Colonic mucosa (tissue), 4 donors: ENCODE data around the gene DCAF10. TPM values are rescaled to one million over a fixed set of nuclear protein-coding genes. Genes with fewer than 3 reads are reported as not detected.

Experiments
- DNase-seq: peaks from one replicate; pipeline ENCODE4 v3.0.0-alpha.2; 2020
- H3K27ac ChIP-seq: fragments of 200-600 bp; one replicate; pipeline ENCODE4 v1.8.0; 2021
- H3K27me3 ChIP-seq: fragments of 200-600 bp; one replicate; pipeline ENCODE4 v1.8.0; 2021
- H3K36me3 ChIP-seq: fragments of 200-600 bp; one replicate; pipeline ENCODE4 v1.8.0; 2021
- H3K4me1 ChIP-seq: fragments of 200-600 bp; one replicate; pipeline ENCODE4 v1.8.0; 2021; ENCODE audit warnings: mild to moderate bottlenecking
- H3K4me3 ChIP-seq: fragments of 200-600 bp; one replicate; pipeline ENCODE4 v1.8.0; 2021
- H3K9ac ChIP-seq, 2 donors: one replicate each; pipeline ENCODE4 v1.7.0; 2013; ENCODE audit warnings: control low read depth in 2 of 2, low read depth in 2 of 2, low read length in 2 of 2
- H3K9me3 ChIP-seq: fragments of 200-600 bp; one replicate; pipeline ENCODE4 v1.8.0; 2021
- intact Hi-C: fragments of 100-400 bp; cut with DNase I; formaldehyde crosslinking; loops from one replicate; pipeline ENCODE4 v1.14.1; 2022
- total RNA-seq, 2 donors: library from RNA; stranded (reverse); fragmentation: NEBNext Ultra II Directional in 1 of 2; extraction: Animal tissue kit (Norgen Biotek cat#: 25700) in 1 of 2; gene quantifications; one replicate each; pipeline ENCODE4 v1.2.1, GENCODE V29; 2021
- TF ChIP-seq, protein P1 (sequence below): fragments of 200-600 bp; IDR thresholded peaks from one replicate; pipeline ENCODE4 v1.8.0; 2022; ENCODE audit warnings: antibody characterized with exemption, mild to moderate bottlenecking
- donor health status: healthy.
- donor health status: DM: no; HTN: no; CAD: no.
- donor health status: DM: no; HTN: no; CAD: no.

The DCAF10 gene
- total RNA-seq, 2 donors from 2014 or later: 25.4 to 32.7 TPM

GRCh38 chr9:37769995-37770394 is 30.6 kb upstream of the DCAF10 start:
- no peaks in the 10 kb centered on the region for H3K27me3 ChIP-seq
- H3K4me1 ChIP-seq: no peaks in the 10 kb centered on the region
- no peak overlapping the region for H3K27ac ChIP-seq
- H3K4me3 ChIP-seq: no peak overlapping the region
- H3K9ac ChIP-seq: no peak overlapping the region
- intact Hi-C loops: no loop called here
- no peak for DNase-seq
- TF ChIP-seq, protein P1, sequence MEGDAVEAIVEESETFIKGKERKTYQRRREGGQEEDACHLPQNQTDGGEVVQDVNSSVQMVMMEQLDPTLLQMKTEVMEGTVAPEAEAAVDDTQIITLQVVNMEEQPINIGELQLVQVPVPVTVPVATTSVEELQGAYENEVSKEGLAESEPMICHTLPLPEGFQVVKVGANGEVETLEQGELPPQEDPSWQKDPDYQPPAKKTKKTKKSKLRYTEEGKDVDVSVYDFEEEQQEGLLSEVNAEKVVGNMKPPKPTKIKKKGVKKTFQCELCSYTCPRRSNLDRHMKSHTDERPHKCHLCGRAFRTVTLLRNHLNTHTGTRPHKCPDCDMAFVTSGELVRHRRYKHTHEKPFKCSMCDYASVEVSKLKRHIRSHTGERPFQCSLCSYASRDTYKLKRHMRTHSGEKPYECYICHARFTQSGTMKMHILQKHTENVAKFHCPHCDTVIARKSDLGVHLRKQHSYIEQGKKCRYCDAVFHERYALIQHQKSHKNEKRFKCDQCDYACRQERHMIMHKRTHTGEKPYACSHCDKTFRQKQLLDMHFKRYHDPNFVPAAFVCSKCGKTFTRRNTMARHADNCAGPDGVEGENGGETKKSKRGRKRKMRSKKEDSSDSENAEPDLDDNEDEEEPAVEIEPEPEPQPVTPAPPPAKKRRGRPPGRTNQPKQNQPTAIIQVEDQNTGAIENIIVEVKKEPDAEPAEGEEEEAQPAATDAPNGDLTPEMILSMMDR: no peak
- no peaks in the 10 kb centered on the region for H3K36me3 ChIP-seq
- H3K9me3 ChIP-seq: no peaks in the 10 kb centered on the region

DNA sequence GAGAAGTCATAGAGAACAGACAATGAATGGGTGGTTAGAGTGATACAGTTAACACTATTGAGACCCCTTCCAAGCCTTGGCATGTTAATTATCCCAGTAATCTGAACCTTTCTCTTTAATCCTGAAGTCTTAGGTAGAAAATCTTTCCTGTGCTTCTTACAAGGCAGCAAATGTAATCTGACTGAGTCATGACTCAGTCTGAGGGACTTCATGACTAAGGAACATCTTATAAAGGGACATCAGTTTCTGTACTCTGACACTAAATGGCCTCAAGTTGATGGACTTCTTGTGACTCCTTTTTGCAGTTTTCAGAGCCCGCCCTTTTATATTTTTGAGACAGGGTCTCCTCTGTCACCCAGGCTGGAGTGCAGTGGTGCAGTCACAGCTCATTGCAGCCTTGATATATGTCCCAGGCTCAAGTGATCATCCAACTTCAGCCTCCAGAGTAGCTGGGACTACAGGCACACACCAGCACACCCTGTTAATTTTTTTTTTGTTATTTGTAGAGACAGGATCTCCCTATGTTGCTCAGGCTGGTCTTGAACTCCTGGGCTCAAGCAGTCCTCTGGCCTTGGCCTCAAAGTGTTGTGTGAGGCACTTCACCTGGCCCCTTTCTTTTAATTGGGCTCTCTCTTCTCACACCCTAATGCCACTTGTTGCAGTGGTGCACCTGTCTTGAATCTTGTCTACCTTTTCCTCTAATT is 25.2 kb upstream of the DCAF10 start:
- Histone ChIP-seq H3K4me1 (no peaks in the 10 kb centered on the region), H3K9me3 (no peaks in the 10 kb centered on the region), H3K27me3 (no peaks in the 10 kb centered on the region), H3K4me3 (no peak overlapping the region), H3K27ac (no peak overlapping the region), H3K36me3 (peaks cover 12% of the 10 kb centered on the region), H3K9ac (no peak overlapping the region)
- TF ChIP-seq, protein P1: no peak
- intact Hi-C loops: no loop called here
- DNase-seq: no peak

GRCh38 chr9:37776328-37776727 is 24.3 kb upstream of the DCAF10 start:
- H3K27ac ChIP-seq: no peak overlapping the region
- H3K27me3 ChIP-seq: no peaks in the 10 kb centered on the region
- H3K36me3 ChIP-seq: peaks cover 12% of the 10 kb centered on the region
- no peak overlapping the region for H3K4me3 ChIP-seq
- DNase-seq: no peak
- intact Hi-C loops: no loop called here
- H3K4me1 ChIP-seq: no peaks in the 10 kb centered on the region
- TF ChIP-seq, protein P1: no peak
- H3K9me3 ChIP-seq: no peaks in the 10 kb centered on the region
- no peak overlapping the region for H3K9ac ChIP-seq

GRCh38 chr9:37778534-37778933 is 22.1 kb upstream of the DCAF10 start:
- Histone ChIP-seq H3K9ac (no peak overlapping the region), H3K4me1 (no peaks in the 10 kb centered on the region), H3K4me3 (no peak overlapping the region), H3K27ac (no peak overlapping the region), H3K9me3 (no peaks in the 10 kb centered on the region), H3K27me3 (no peaks in the 10 kb centered on the region), H3K36me3 (peaks cover 12% of the 10 kb centered on the region)
- TF ChIP-seq, protein P1: no peak
- intact Hi-C loops: no loop called here
- no peak for DNase-seq

DNA sequence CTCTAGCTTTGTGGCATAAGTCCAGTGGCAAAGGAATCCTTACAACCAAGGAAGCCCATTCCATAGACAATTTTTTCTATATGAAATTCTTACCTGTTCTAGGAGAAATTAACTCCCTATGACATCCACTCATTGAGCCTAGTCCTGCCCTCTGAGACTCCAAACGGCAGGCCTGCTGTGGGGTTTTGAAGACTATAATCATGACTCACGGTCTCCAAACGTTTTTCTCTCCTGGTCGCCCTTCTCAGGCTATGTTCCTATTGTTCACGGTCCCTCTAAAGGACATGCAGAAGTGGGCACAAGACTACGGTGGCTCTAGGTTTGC is 16.3 kb upstream of the DCAF10 start:
- Histone ChIP-seq H3K4me1 (peaks cover 6% of the 10 kb centered on the region), H3K36me3 (no peaks in the 10 kb centered on the region), H3K4me3 (peak overlapping the region; percentile 84), H3K27me3 (no peaks in the 10 kb centered on the region), H3K27ac (peak overlapping the region; percentile 62), H3K9me3 (no peaks in the 10 kb centered on the region), H3K9ac (peak overlapping the region; percentile 76 to 84)
- intact Hi-C loops: no loop called here
- TF ChIP-seq, protein P1: no peak
- no peak for DNase-seq
